Hepatocyte (in vitro differentiated cells): ENCODE measurements around the gene MAGI2. TPM values are rescaled to one million over a fixed set of nuclear protein-coding genes. Genes with fewer than 3 reads are reported as not detected.

Experiments
- DNase-seq: peaks from one replicate; pipeline ENCODE4 v3.0.0-alpha.2; 2016; ENCODE audit warnings: low spot score
- H2AFZ ChIP-seq: fragments of 200-600 bp; sonication (generic); 2 replicates; pipeline ENCODE4 v1.6.0; 2016; ENCODE audit warnings: antibody characterized with exemption, mild to moderate bottlenecking
- H3K27ac ChIP-seq: fragments of 200-600 bp; sonication (generic); 2 replicates; pipeline ENCODE4 v1.5.1; 2016; ENCODE audit warnings: mild to moderate bottlenecking
- H3K27me3 ChIP-seq: fragments of 200-600 bp; sonication (generic); 2 replicates; pipeline ENCODE4 v1.6.1; 2016
- H3K36me3 ChIP-seq: fragments of 200-600 bp; sonication (generic); replicated peaks from 2 replicates; pipeline ENCODE4 v1.5.1; 2016; ENCODE audit warnings: low read depth; ENCODE audit not compliant: insufficient read depth
- H3K4me1 ChIP-seq: fragments of 200-600 bp; sonication (generic); 2 replicates; pipeline ENCODE4 v1.5.1; 2016; ENCODE audit warnings: mild to moderate bottlenecking, moderate library complexity; ENCODE audit not compliant: insufficient read depth
- H3K4me2 ChIP-seq: fragments of 200-600 bp; sonication (generic); 2 replicates; pipeline ENCODE4 v1.6.0; 2016
- H3K4me3 ChIP-seq: fragments of 200-600 bp; sonication (generic); 2 replicates; pipeline ENCODE4 v1.5.1; 2016; ENCODE audit warnings: mild to moderate bottlenecking
- H3K79me2 ChIP-seq: fragments of 200-600 bp; sonication (generic); 2 replicates; pipeline ENCODE4 v1.6.0; 2017; ENCODE audit warnings: mild to moderate bottlenecking
- H3K9me2 ChIP-seq: fragments of 200-600 bp; sonication (generic); replicated peaks from 2 replicates; pipeline ENCODE4 v1.6.0; 2017; ENCODE audit warnings: mild to moderate bottlenecking; ENCODE audit not compliant: insufficient read depth
- H3K9me3 ChIP-seq: fragments of 200-600 bp; sonication (generic); 2 replicates; pipeline ENCODE4 v1.5.1; 2016; ENCODE audit warnings: low read depth, mild to moderate bottlenecking
- H4K20me1 ChIP-seq: fragments of 200-600 bp; sonication (generic); 2 replicates; pipeline ENCODE4 v1.6.0; 2016; ENCODE audit warnings: mild to moderate bottlenecking; ENCODE audit not compliant: insufficient read depth, poor library complexity, severe bottlenecking
- CTCF ChIP-seq: fragments of 200-600 bp; sonication (generic); IDR thresholded peaks from 2 replicates; pipeline ENCODE4 v1.5.1; 2016; ENCODE audit warnings: antibody characterized with exemption, mild to moderate bottlenecking; ENCODE audit not compliant: poor library complexity
- EZH2 ChIP-seq: fragments of 200-600 bp; sonication (generic); IDR thresholded peaks from 2 replicates; pipeline ENCODE4 v1.6.1; 2016; ENCODE audit warnings: antibody characterized with exemption, mild to moderate bottlenecking, borderline replicate concordance
- EZH2phosphoT487 ChIP-seq: fragments of 200-600 bp; sonication (generic); IDR thresholded peaks from one replicate; pipeline ENCODE4 v1.6.1; 2018; ENCODE audit warnings: antibody characterized with exemption, mild to moderate bottlenecking, low read depth, moderate library complexity; ENCODE audit not compliant: unreplicated experiment, severe bottlenecking
- WGBS: methylation state at CpG from one replicate; pipeline ENCODE4 v1.1.6; 2016; ENCODE audit warnings: low lambda C conversion rate; ENCODE audit errors: missing lambda C conversion rate; 5-methylcytosine and 5-hydroxymethylcytosine counted together
- polyA plus RNA-seq: library from polyadenylated mRNA; unstranded; fragments of >200 nt; fragmentation: Nextera tagmentation; extraction: Ambion mirVana; gene quantifications from 2 replicates; pipeline ENCODE4 v1.2.1, GENCODE V29; 2016
- total RNA-seq: library from RNA; depleted of rRNA; stranded (reverse); fragments of >200 nt; gene quantifications from 2 replicates; pipeline ENCODE4 v1.2.3, GENCODE V29; 2014

The MAGI2 gene
- total and polyA plus RNA-seq, 2 experiments from 2014 or later, result 3.1 to 6.7 TPM

GRCh38 chr7:78039790-78040776 is 1413.4 kb downstream of the MAGI2 start:
- 71% methylated on average over 35 of the region's 40 CpGs for WGBS

GRCh38 chr7:78038465-78039080 is 1414.9 kb downstream of the MAGI2 start:
- Histone ChIP-seq H3K27me3 (no peaks in the 10 kb centered on the region), H2AFZ (no peak overlapping the region), H3K79me2 (no peaks in the 10 kb centered on the region), H3K4me3 (no peak overlapping the region), H3K36me3 (no peaks in the 10 kb centered on the region), H3K4me1 (no peaks in the 10 kb centered on the region), H4K20me1 (no peaks in the 10 kb centered on the region), H3K4me2 (no peak overlapping the region), H3K9me2 (no peaks in the 10 kb centered on the region), H3K9me3 (no peaks in the 10 kb centered on the region), H3K27ac (no peak overlapping the region)
- 67% methylated on average over 7 of the region's 7 CpGs for WGBS
- TF ChIP-seq EZH2phosphoT487 (no peak), EZH2 (no peak), CTCF (no peak)
- no peak for DNase-seq

More at GRCh38 chr7:78039790-78040776, 1413.4 kb downstream of the MAGI2 start:
- Histone ChIP-seq H3K79me2 (no peaks in the 10 kb centered on the region), H3K9me3 (no peaks in the 10 kb centered on the region), H3K27me3 (no peaks in the 10 kb centered on the region), H3K4me2 (no peak overlapping the region), H3K4me1 (no peaks in the 10 kb centered on the region), H4K20me1 (no peaks in the 10 kb centered on the region), H3K36me3 (no peaks in the 10 kb centered on the region), H3K4me3 (no peak overlapping the region), H3K27ac (no peak overlapping the region), H3K9me2 (no peaks in the 10 kb centered on the region), H2AFZ (no peak overlapping the region)
- TF ChIP-seq EZH2phosphoT487 (no peak), CTCF (no peak), EZH2 (no peak)
- DNase-seq, result no peak

- H4K20me1 ChIP-seq, result no peaks in the 10 kb centered on the region
- no peak overlapping the region for H3K27ac ChIP-seq
- TF ChIP-seq EZH2phosphoT487, result no peak
- no peak for TF ChIP-seq CTCF
- no peak for TF ChIP-seq EZH2
- no peak for DNase-seq
- WGBS, result 76% methylated on average over 4 of the region's 4 CpGs
- no peaks in the 10 kb centered on the region for H3K9me3 ChIP-seq
- no peak overlapping the region for H3K4me3 ChIP-seq
- H3K9me2 ChIP-seq, result no peaks in the 10 kb centered on the region
- H3K27me3 ChIP-seq, result no peaks in the 10 kb centered on the region
- no peaks in the 10 kb centered on the region for H3K79me2 ChIP-seq
- no peak overlapping the region for H2AFZ ChIP-seq
- no peaks in the 10 kb centered on the region for H3K36me3 ChIP-seq
- no peak overlapping the region for H3K4me2 ChIP-seq
- no peaks in the 10 kb centered on the region for H3K4me1 ChIP-seq
Measured at GRCh38 chr7:78037603-78038002, 1415.9 kb downstream of the MAGI2 start.
